Measurements from ENCODE around the gene NKAIN1. TPM values are rescaled to one million over a fixed set of nuclear protein-coding genes. Genes with fewer than 3 reads are reported as not detected.
A peak's percentile ranks its signal among the peaks of the same experiment; 100 is the strongest.

NKAIN1 gene
- total and polyA plus RNA-seq, 12 donors, result 2.9 to 195 (median 10.5) TPM

- no peaks in the 10 kb centered on the region for H3K27me3 ChIP-seq
- H3K4me1 ChIP-seq (replicated peaks in 1 of 2), result no peaks in the 10 kb centered on the region
- no peak overlapping the region for H3K27ac ChIP-seq
- TF ChIP-seq POLR2A (IDR thresholded peaks at IDR 0.05) (no peak), CTCF (IDR thresholded peaks at IDR 0.05) (no peak)
- H3K36me3 ChIP-seq (replicated peaks in 1 of 2), result no peaks in the 10 kb centered on the region
- intact Hi-C loops (cut with DNase I), result loop anchor here in 1 of 2 donors (10.0 kb wide), 1 partner anchor 97 kb away; the partner anchor contains the start of gene PUM1
- H3K9me3 ChIP-seq (replicated peaks in 1 of 3), result no peaks in the 10 kb centered on the region
- no peak for DNase-seq
- WGBS, 4 donors, result 84 to 87% (median 86%) methylated on average over 5 of the region's 5 CpGs
- no peak overlapping the region for H3K4me3 ChIP-seq
These were observed 78.1 kb downstream of the NKAIN1 start for GRCh38 chr1:31161571-31161970.

GRCh38 chr1:31159869-31160611 lies 79.6 kb downstream of the NKAIN1 start:
- 75 to 80% (median 77%) methylated on average over 9 of the region's 9 CpGs for WGBS, 4 donors
- intact Hi-C loops (cut with DNase I), result loop anchor here in 1 of 2 donors (10.0 kb wide), 1 partner anchor 95 kb away; the partner anchor contains the start of gene PUM1

GRCh38 chr1:31159323-31159722 lies 80.4 kb downstream of the NKAIN1 start:
- H3K27me3 ChIP-seq, result no peaks in the 10 kb centered on the region
- H3K4me3 ChIP-seq, result no peak overlapping the region
- no peak for TF ChIP-seq POLR2A (IDR thresholded peaks at IDR 0.05)
- TF ChIP-seq CTCF (IDR thresholded peaks at IDR 0.05), result no peak
- H3K36me3 ChIP-seq (replicated peaks in 1 of 2), result no peaks in the 10 kb centered on the region
- no peaks in the 10 kb centered on the region for H3K4me1 ChIP-seq (replicated peaks in 1 of 2)
- intact Hi-C loops (cut with DNase I), result no loop called here
- no peak for DNase-seq
- 90 to 98% (median 96%) methylated on average over 2 of the region's 2 CpGs for WGBS, 4 donors
- no peak overlapping the region for H3K27ac ChIP-seq
- H3K9me3 ChIP-seq (replicated peaks in 1 of 3), result no peaks in the 10 kb centered on the region

More at GRCh38 chr1:31159869-31160611, 79.6 kb downstream of the NKAIN1 start:
- H3K27ac ChIP-seq, result no peak overlapping the region
- H3K36me3 ChIP-seq (replicated peaks in 1 of 2), result no peaks in the 10 kb centered on the region
- H3K4me1 ChIP-seq (replicated peaks in 1 of 2), result no peaks in the 10 kb centered on the region
- no peak for DNase-seq
- TF ChIP-seq CTCF (IDR thresholded peaks at IDR 0.05) (no peak), POLR2A (IDR thresholded peaks at IDR 0.05) (no peak)
- H3K27me3 ChIP-seq, result no peaks in the 10 kb centered on the region
- H3K4me3 ChIP-seq, result no peak overlapping the region
- H3K9me3 ChIP-seq (replicated peaks in 1 of 3), result no peaks in the 10 kb centered on the region

GRCh38 chr1:31155216-31155806 lies 84.4 kb downstream of the NKAIN1 start:
- DNase-seq, result peak; percentile 68 to 81 (median 71)
- WGBS, 4 donors, result 0 to 1% (median 1%) methylated on average over 4 to 44 of the region's 46 CpGs
- intact Hi-C loops (cut with DNase I), result no loop called here
- Histone ChIP-seq H3K27me3 (no peaks in the 10 kb centered on the region), H3K9me3 (replicated peaks in 1 of 3) (no peaks in the 10 kb centered on the region), H3K4me1 (replicated peaks in 1 of 2) (no peaks in the 10 kb centered on the region), H3K4me3 (peak overlapping the region in 3 of 4 donors; percentile 40 to 91 (median 87)), H3K27ac (peak overlapping the region; percentile 41 to 97 (median 81)), H3K36me3 (replicated peaks in 1 of 2) (no peaks in the 10 kb centered on the region)
- TF ChIP-seq CTCF (IDR thresholded peaks at IDR 0.05) (peak in 4 of 6 experiments; percentile 15 to 39 (median 32)), POLR2A (IDR thresholded peaks at IDR 0.05) (peak in 1 of 2 donors; percentile 46)
